ENCODE measurements around the gene CLNK.

CLNK gene

GRCh38 chr4:10458177-10458576, 226.4 kb downstream of the CLNK start:
- TF ChIP-seq REST (IDR thresholded peaks at IDR 0.05; ENCODE audit: insufficient read depth in 1 of 2, low read depth in 2 of 2, low read length in 2 of 2), result no peak
- TF ChIP-seq TAF1 (IDR thresholded peaks at IDR 0.05; ENCODE audit: borderline replicate concordance, insufficient read depth, low read length), result no peak
- TF ChIP-seq POLR2AphosphoS5 (IDR thresholded peaks at IDR 0.05; ENCODE audit: low read depth, low read length), result no peak
- TF ChIP-seq SIN3A (IDR thresholded peaks at IDR 0.05; ENCODE audit: borderline replicate concordance, insufficient read depth, low read length), result no peak
- TF ChIP-seq FOXP2 (optimal IDR thresholded peaks at IDR 0.05; ENCODE audit: borderline replicate concordance, extremely low read depth, extremely low read length, insufficient read depth), result no peak

GRCh38 chr4:10457255-10457801, 227.2 kb downstream of the CLNK start, which contains the start of gene ZNF518B:
TSS of gene ZNF518B (minus strand) at chr4:10457426. CDS start at chr4:10446328, 11,098 bp downstream.
- TF ChIP-seq SIN3A (IDR thresholded peaks at IDR 0.05; ENCODE audit: borderline replicate concordance, insufficient read depth, low read length), result no peak
- TF ChIP-seq POLR2AphosphoS5 (IDR thresholded peaks at IDR 0.05; ENCODE audit: low read depth, low read length), result no peak
- TF ChIP-seq FOXP2 (optimal IDR thresholded peaks at IDR 0.05; ENCODE audit: borderline replicate concordance, extremely low read depth, extremely low read length, insufficient read depth), result no peak
- TF ChIP-seq REST (IDR thresholded peaks at IDR 0.05; ENCODE audit: insufficient read depth in 1 of 2, low read depth in 2 of 2, low read length in 2 of 2), result no peak
- TF ChIP-seq TAF1 (IDR thresholded peaks at IDR 0.05; ENCODE audit: borderline replicate concordance, insufficient read depth, low read length), result no peak

GRCh38 chr4:10456595-10457254, 227.8 kb downstream of the CLNK start:
- TF ChIP-seq TAF1 (IDR thresholded peaks at IDR 0.05; ENCODE audit: borderline replicate concordance, insufficient read depth, low read length) (no peak), FOXP2 (optimal IDR thresholded peaks at IDR 0.05; ENCODE audit: borderline replicate concordance, extremely low read depth, extremely low read length, insufficient read depth) (no peak), SIN3A (IDR thresholded peaks at IDR 0.05; ENCODE audit: borderline replicate concordance, insufficient read depth, low read length) (no peak), POLR2AphosphoS5 (IDR thresholded peaks at IDR 0.05; ENCODE audit: low read depth, low read length) (no peak), REST (IDR thresholded peaks at IDR 0.05; ENCODE audit: insufficient read depth in 1 of 2, low read depth in 2 of 2, low read length in 2 of 2) (no peak)

- TF ChIP-seq TAF1 (IDR thresholded peaks at IDR 0.05; ENCODE audit: borderline replicate concordance, insufficient read depth, low read length) (no peak), POLR2AphosphoS5 (IDR thresholded peaks at IDR 0.05; ENCODE audit: low read depth, low read length) (no peak), REST (IDR thresholded peaks at IDR 0.05; ENCODE audit: insufficient read depth in 1 of 2, low read depth in 2 of 2, low read length in 2 of 2) (no peak), FOXP2 (optimal IDR thresholded peaks at IDR 0.05; ENCODE audit: borderline replicate concordance, extremely low read depth, extremely low read length, insufficient read depth) (no peak), SIN3A (IDR thresholded peaks at IDR 0.05; ENCODE audit: borderline replicate concordance, insufficient read depth, low read length) (no peak)
Observed at GRCh38 chr4:10456260-10456594, 228.3 kb downstream of the CLNK start.

Data from PFSK-1 (cell line).